ENCODE results near the gene ZNF668.
A peak's percentile ranks its signal among the peaks of the same experiment; 100 is the strongest.

ZNF668 gene

GRCh38 chr16:31084584-31085302 is 10.7 kb upstream of the ZNF668 start:
- DNase-seq = no peak
- intact Hi-C loops (cut with DNase I) = no loop called here

GRCh38 chr16:31083981-31084380 is 9.9 kb upstream of the ZNF668 start:
- no peak for DNase-seq
- intact Hi-C loops (cut with DNase I) = no loop called here

- DNase-seq = no peak
- intact Hi-C loops (cut with DNase I) = no loop called here
These were observed 9.5 kb upstream of the ZNF668 start for GRCh38 chr16:31083556-31083955.

DNA sequence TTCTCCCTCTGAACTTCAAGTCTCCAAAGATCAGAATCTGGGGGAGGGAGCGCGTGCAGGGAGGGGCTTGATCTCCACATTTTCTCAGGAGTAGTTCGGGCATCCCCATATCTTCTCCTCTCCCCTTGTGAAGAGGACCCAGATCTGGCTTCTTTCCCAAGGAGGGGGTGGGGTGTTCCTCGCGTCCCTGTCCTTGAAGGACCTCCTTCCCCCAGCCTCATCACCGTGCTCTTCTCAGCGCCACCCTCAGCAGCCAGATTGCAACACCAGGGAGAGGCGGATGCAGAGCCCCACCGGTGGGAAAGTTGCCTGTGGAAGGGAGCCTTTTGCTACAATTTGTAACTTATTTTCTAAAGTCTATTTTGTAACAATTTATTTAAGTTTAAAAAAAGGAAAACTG is 9.0 kb upstream of the ZNF668 start:
- no peak for DNase-seq
- intact Hi-C loops (cut with DNase I) = no loop called here

GRCh38 chr16:31082368-31083045 is 8.5 kb upstream of the ZNF668 start:
- no peak for DNase-seq
- intact Hi-C loops (cut with DNase I) = no loop called here

DNA sequence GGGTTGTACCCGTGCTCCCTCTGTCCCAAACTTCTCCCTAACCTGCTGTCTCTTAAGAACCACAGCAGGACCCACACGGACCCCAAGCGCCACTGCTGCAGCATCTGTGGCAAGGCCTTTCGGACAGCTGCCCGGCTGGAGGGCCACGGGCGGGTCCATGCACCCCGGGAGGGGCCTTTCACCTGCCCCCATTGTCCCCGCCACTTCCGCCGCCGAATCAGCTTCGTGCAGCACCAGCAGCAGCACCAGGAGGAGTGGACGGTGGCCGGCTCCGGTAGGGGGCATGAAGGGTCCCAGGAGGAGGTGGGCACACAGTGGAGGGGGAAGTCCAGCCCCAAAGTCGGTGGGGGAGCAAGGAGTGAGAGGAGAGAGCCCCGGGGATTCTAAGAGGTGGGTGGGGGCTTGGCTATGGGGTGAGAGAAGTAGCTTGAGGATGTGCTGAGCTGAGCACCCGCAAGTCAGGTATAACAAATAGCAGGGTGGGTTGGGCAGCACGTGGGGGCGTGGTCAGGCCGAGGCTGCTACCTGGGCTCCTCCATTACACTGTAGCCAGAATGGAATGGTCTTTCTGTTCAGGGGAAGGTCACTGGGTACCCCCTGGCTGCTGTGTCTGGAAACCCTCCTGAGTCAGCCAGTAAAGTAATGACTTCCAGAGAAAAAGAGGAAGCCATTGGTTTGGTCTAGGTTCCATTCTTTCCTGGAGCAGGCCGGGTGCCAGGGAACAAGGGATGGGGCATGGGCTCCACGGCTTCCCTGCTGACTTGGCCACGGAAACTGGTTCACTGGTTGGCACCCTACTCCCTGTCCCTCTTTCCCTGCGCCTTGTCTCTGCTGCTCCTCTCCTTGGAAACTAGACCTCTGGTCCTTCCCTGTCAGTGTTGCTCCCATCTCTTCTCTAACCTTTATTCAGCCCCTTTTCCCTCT is 7.7 kb upstream of the ZNF668 start:
- intact Hi-C loops (cut with DNase I) = no loop called here
- peak in 22 of 42 donors; percentile 12 to 74 (median 44) for DNase-seq

GRCh38 chr16:31080756-31081419 is 6.8 kb upstream of the ZNF668 start:
- intact Hi-C loops (cut with DNase I) = no loop called here
- DNase-seq = no peak

GRCh38 chr16:31080035-31080629 is 6.1 kb upstream of the ZNF668 start:
- intact Hi-C loops (cut with DNase I) = no loop called here
- DNase-seq = no peak

DNA sequence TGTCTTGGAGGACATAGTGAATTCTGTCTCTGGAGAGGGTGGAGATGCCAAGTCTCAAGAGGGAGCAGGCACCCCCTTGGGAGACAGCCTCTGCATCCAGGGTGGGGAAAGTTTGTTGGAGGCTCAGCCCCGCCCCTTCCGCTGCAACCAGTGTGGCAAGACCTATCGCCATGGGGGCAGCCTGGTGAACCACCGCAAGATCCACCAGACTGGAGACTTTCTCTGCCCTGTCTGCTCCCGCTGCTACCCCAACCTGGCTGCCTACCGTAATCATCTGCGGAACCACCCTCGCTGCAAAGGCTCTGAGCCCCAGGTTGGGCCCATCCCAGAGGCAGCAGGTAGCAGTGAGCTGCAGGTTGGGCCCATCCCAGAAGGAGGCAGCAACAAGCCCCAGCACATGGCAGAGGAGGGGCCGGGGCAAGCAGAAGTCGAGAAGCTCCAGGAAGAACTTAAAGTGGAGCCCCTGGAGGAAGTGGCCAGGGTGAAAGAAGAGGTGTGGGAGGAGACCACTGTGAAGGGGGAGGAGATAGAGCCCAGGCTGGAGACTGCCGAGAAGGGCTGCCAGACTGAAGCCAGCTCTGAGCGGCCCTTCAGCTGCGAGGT is 5.4 kb upstream of the ZNF668 start:
- intact Hi-C loops (cut with DNase I) = no loop called here
- DNase-seq = no peak

GRCh38 chr16:31078597-31079341 is 4.7 kb upstream of the ZNF668 start:
- DNase-seq = no peak
- intact Hi-C loops (cut with DNase I) = no loop called here

GRCh38 chr16:31077592-31078396 is 3.8 kb upstream of the ZNF668 start:
- intact Hi-C loops (cut with DNase I) = no loop called here
- DNase-seq = no peak

GRCh38 chr16:31077024-31077423 is 3.0 kb upstream of the ZNF668 start:
- intact Hi-C loops (cut with DNase I) = no loop called here
- no peak for DNase-seq

GRCh38 chr16:31076319-31076718 is 2.3 kb upstream of the ZNF668 start:
- DNase-seq = no peak

GRCh38 chr16:31074814-31075183 is 759 bp upstream of the ZNF668 start:
- no peak for DNase-seq
- intact Hi-C loops (cut with DNase I) = loop anchor here (5.0 kb wide), 1 partner anchor 42 kb away; the partner anchor contains the start of gene STX4

More at GRCh38 chr16:31076319-31076718, 2.3 kb upstream of the ZNF668 start:
- intact Hi-C loops (cut with DNase I) = no loop called here

DNA sequence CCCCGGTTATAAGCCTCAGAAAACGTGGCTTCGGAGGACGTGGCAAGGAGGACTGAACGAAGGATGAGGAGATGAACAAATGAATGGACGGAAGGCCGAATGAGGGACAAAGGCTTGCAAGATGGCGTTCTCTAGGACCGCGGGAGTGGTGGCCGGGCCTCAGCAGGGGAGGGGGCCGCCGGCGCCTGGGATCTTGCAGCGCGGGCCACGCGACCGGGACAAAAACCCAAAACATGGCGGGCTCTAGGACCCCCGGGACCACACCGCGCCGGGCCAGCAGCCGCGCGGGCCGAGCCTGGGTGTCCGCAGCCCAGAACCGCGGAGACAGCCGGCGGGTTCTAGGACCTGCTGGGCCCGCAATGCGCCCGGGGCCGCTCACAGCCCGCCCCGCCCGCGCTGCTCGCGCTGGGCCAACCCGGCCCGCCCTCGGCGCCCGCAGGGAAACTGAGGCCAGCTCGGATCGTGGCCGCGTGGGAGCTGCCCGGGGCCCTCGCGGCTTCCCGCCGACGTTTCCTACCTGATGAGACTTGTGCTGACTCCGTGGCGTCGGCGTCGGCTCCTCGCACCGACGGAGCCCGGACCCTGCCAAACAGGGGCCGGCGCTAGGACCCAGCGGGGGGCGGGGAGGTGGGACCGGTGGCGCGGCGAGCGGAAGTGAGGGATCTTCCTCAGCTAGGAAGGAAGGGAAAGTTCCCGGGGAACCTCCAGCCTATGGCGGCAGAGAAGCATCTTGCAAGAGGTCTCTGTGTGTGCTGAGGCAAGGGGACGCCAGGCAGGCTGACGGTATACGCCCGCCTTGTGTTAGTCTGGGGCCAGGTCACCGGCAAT is 684 bp downstream of the ZNF668 start:
- peak; percentile 87 to 98 (median 96) for DNase-seq
- intact Hi-C loops (cut with DNase I) = loop anchor here (5.0 kb wide), 1 partner anchor 41 kb away; the partner anchor contains the start of gene STX4

All from head of caudate nucleus (tissue), 42 donors.